NCI-H748 (cell line): Measurements from ENCODE around the gene CENPK.
A peak's percentile ranks its signal among the peaks of the same experiment; 100 is the strongest.
"Not testable (repeated sequence)": the region's sequence is repeated elsewhere in the genome, so short reads cannot be mapped to it uniquely, and the experiment has no call there.

Experiments used
- DNase-seq: peaks from one replicate; lab custom pipeline; 2025; ENCODE audit not compliant: unreplicated experiment; lab: John Stamatoyannopoulos, UW

The CENPK gene

GRCh38 chr5:65508978-65509377, 54.0 kb downstream of the CENPK start:
- no peak for DNase-seq

GRCh38 chr5:65506961-65507360, 56.0 kb downstream of the CENPK start:
- DNase-seq, result no peak

- DNase-seq, result no peak
These were observed 73.8 kb downstream of the CENPK start for GRCh38 chr5:65489119-65489518.

- DNase-seq, result peak; percentile 10
These were observed 74.8 kb downstream of the CENPK start for GRCh38 chr5:65488038-65488687.

DNA sequence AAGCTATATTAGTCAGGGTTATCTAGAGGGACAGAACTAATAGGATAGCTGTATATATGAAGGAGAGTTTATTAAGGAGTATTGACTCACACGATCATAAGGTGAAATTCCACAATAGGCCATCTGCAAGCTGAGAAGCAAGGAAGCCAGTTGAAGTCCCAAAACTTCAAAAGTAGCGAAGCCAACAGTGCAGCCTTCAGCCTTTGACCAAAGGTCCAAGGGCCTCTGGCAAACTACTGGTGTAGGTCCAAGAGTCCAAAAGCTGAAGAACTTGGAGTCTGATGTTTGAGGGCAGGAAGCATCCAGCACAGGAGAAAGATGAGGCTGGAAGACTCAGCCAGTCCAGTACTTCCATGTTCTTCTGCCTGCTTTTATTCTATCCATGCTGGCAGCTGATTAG, 76.2 kb downstream of the CENPK start:
- not testable (repeated sequence) for DNase-seq

DNA sequence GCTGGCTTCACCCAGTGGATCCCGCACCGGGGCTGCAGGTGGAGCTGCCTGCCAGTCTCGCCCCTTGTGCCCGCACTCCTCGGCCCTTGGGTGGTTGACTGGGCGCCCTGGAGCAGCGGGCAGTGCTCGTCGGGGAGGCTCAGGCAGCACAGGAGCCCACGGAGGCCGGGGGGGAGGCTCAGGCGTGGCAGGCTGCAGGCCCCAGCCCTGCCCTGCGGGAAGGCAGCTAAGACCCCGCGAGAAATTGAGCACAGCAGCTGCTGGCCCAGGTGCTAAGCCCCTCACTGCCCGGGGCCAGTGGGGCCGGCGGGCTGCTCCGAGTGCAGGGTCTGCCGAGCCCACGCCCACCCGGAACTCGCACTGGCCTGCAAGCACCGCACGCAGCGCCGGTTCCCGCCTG, 77.6 kb downstream of the CENPK start:
- DNase-seq, result no peak

DNA sequence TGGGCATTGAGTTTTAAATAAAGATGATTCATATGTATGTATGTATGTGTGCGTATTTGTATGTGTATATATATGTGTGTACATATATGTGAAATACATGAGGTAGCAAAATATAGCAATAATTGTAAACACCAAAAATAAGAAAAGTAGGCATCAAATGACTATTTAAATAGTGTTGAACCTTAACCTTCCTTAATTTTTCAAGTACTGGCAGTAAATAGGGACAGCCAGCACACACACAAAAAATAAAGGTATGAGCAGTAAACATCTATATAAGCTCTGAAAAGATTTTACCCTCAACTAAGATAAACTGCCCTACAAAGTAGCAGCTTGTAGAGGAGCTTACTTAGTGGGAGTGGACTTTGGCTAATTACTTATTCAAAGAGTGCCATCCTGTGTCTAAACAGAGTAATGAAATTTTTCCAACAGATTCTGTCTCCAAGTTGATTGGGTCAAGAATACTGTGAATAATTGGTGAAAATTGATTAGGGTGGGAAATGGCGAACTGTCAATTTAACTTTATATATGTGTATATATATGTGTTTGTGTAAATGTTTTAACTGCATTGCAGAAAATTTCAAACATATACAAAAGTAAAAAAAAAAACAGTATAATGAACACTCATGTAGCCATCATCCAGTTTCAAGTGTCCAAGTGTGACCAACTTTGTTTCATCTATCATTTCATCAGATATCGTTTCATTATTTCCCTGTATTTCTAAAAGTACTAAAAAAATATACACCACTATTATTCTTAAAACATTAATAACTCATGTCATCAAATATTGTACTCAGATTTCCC, 79.2 kb downstream of the CENPK start:
- peak; percentile 79 for DNase-seq

DNA sequence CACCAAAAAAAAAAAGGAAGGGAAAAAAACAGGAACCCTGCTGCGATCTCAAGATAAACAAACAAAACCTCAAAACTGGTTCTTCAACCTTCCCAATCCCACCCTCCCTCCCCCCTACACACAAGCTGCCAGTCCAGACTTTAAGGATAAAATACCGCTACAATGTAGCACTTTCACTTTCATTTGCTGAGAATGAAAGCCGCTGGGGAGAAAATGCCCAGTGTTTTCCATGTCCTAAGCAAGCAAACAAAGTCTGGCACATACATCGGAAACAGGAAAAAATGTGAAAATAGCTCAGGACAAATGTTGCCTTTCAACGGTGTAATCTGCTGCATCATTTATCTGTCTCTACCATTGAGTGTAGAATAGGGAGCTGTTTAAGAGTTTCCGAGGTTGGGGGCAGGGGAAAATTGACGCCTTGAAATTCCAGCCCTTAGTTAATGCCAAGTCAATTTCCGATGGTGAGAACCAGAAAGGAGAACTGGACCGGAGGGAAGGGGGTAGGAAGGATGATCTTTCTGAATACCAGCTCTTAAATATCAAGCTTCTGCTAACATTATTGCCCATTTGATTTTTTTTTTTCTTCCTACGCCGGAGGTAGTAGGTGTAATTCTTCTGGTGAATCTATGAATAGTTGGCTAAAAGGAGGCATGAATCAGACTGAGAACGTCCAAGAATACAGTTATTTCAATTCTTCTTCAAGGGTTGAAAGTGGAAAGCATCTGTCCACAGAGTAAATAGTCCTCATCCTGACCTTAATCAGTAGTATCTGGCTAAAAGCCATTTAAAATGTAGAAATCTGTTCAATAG, 80.0 kb downstream of the CENPK start:
- peak; percentile 68 for DNase-seq

DNA sequence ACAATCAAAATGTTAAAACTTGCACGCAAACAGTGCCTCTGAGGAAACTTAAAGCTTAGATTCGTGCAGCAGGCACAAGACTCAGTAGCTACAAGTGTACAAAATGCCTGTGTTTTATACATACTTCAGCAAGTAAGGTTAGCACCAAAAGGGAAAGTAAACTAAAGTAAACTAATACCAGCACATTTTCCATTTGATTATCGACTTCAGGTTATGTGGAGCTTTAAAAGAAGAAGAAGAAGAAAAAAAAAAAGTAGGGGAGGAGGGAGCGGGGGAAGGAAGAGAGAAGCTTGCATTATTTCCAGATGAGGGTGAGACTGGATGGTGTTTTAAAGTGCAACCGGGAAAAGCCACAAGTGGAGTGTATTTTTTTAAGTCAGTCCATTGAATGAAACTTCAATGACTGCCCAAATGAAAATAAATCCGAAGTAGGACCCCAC, 80.7 kb downstream of the CENPK start:
- DNase-seq, result peak; percentile 27

DNA sequence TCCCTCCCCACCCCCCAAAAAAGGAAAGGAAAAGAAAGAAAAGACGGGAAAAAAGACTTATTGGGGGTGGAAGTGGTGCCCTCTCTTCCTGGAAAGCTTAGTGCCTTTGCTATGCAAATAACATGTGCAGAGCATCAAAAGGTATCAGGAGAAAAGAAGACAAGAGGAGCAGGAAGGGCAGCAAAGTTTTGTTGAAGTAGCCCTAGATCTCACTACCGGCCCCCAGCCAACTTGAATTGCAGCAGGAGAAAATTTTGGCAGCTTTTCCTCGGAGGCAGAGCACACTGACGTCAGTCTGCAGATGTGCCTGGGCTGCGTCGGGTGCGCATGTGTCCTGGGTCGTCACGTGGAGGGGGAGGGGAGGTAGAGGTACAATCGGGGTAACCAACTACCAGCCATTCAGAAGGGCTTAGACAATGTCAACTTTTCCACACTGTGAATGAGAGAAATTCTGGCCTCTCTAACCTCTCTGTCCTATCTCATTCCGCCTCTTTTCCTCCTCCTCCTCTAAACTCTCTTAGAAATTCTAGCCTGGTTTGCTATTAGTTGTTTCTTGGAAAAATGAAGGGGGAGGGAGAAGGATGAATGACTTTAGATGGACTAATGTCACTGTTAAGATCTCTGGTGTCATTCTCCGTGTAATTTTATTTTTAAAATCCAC, 81.2 kb downstream of the CENPK start, which contains the start of gene ADAMTS6:
TSS of gene ADAMTS6 (minus strand) at position 286 of the 661 bp plus-strand sequence. CDS start 8,247 bp downstream, outside the sequence.
- peak; percentile 72 for DNase-seq

GRCh38 chr5:65481171-65481581, 81.8 kb downstream of the CENPK start:
- no peak for DNase-seq

- peak; percentile 64 for DNase-seq
These were observed 82.6 kb downstream of the CENPK start for GRCh38 chr5:65480306-65480865.

DNA sequence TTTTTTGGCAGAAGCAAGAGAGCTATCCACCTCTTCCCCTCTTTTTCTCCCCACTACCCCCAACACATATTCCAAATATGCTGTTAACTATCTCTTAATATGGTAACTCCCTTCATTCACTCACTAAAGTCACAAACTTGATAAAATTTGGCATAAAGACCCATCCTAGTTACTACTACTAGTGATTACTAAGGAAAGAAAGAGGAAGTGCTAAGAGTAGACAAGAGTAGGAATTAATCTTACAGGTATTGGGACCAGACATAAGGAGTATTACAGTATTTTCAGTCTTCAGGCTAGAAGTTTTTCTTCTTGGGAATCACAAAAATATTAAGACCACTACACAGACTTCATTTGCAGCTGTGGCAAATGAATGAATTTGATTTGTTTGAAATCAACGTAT, 83.4 kb downstream of the CENPK start:
- DNase-seq, result no peak

DNA sequence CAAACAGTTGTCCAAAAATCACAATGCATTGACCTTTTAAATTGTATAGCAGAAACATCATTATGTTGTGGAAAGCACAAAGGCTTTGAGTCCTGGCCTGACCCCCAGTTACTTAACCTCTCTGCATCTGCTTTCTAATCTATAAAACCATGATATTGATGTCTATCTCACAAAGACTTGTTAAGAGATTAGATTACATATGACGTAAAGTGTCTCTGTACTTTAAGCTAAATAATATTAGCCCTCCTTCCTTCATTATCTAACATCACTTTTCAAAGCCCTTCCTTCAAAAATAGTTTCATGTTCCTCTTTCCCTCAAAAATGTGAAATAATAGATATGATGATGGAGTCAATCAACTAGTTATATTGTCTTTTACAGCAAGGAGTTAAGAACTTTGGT, 84.6 kb downstream of the CENPK start:
- no peak for DNase-seq

DNA sequence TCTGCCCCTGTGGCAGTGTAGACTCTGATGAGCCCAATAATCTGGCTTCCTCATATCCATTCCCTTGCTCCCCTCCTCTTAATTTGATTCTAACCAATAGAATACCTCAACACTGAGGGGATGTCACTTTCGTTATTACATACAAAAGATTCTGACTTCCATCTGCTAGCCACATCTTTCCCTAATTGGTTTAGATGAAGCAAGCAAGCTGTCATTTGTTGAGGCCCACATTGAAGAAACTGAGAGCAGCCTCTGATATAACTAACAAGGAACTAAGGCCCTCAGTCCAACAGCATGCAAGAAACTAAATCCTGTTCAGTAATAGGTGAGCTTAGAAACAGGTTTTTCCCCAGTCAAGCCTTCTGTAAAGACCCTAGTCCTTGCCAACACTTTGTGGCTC, 87.1 kb downstream of the CENPK start:
- DNase-seq, result no peak

DNA sequence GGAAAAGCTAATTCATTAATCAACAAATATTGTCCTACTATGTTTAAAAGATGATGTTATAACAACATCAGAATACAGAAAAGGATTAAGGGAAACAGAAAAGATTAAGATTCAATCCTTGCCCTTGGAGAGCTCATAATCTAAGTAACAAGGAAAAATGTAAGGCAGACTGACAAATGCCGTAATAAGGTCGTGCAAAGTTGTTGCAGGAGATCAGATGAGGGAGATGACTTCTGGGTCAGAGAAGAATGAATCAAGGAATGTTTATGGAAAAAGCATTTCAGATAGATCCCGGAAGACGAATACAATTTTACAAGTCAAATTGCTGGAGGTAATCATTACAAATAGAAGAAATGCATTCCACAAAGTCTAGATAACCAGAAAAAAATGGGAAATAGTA, 87.6 kb downstream of the CENPK start:
- DNase-seq, result no peak

- no peak for DNase-seq
These were observed 88.7 kb downstream of the CENPK start for GRCh38 chr5:65474130-65474711.

DNA sequence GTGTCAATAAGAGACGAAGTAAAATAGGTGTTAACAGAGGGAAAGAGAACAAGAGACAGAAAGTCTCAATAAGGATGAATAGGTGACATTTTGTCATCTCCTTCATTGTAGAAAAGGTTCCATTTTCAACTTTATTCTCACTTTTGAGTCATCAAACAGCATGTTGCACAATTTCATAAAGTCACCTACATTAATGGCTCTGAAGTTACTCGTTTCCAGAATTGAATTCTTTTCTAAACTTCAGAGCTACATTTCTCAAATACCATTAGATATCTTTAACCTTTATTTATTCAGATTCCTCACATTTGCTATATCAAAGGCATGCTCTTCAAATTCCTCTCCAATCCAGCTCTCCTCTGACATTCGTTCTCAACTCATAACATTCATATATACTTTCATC, 94.3 kb downstream of the CENPK start:
- no peak for DNase-seq
